GM12878 (cell line): ENCODE measurements around the gene ZSCAN22. TPM values are rescaled to one million over a fixed set of nuclear protein-coding genes. Genes with fewer than 3 reads are reported as not detected.

ENCODE experiments used
- BHLHE40 ChIP-seq, 2 experiments: fragments of 450-650 bp in 1 of 2; IDR thresholded peaks; 2 replicates each; pipeline ENCODE4 v1.6.1; 2011 to 2017; ENCODE audit warnings: low read depth in 2 of 2, borderline replicate concordance in 1 of 2, improper control_type of control experiment in 1 of 2, low read length in 1 of 2, mild to moderate bottlenecking in 1 of 2
- BRCA1 ChIP-seq: IDR thresholded peaks from 2 replicates; pipeline ENCODE4 v1.6.1; 2011; ENCODE audit warnings: low read depth, low read length, improper control_type of control experiment
- CBX3 ChIP-seq: fragments of 200-600 bp; sonication (generic); IDR thresholded peaks from 2 replicates; pipeline ENCODE4 v1.6.1; 2016; ENCODE audit warnings: low read depth, borderline replicate concordance
- CBX5 ChIP-seq: sonication (generic); IDR thresholded peaks from 2 replicates; pipeline ENCODE4 v1.6.1; 2016; ENCODE audit warnings: low read depth, moderate library complexity, mild to moderate bottlenecking, inconsistent platforms
- CHD2 ChIP-seq: IDR thresholded peaks from 2 replicates; pipeline ENCODE4 v1.6.1; 2011; ENCODE audit warnings: low read depth, low read length, improper control_type of control experiment, borderline replicate concordance
- CREB1 ChIP-seq: IDR thresholded peaks from 2 replicates; pipeline ENCODE4 v1.6.1; 2012; ENCODE audit warnings: low read depth, mild to moderate bottlenecking, inconsistent platforms
- ELK1 ChIP-seq: IDR thresholded peaks from 2 replicates; pipeline ENCODE4 v1.6.1; 2012; ENCODE audit warnings: low read depth, low read length, improper control_type of control experiment
- GATAD2B ChIP-seq: fragments of 450-650 bp; conservative IDR thresholded peaks from 2 replicates; pipeline ENCODE4 v1.6.1; 2017; ENCODE audit warnings: low read depth, mild to moderate bottlenecking, moderate library complexity
- HDAC6 ChIP-seq: fragments of 200-600 bp; sonication (generic); IDR thresholded peaks from one replicate; pipeline ENCODE4 v1.8.0; 2017; ENCODE audit warnings: antibody characterized with exemption; ENCODE audit not compliant: unreplicated experiment
- IKZF1 ChIP-seq: fragments of 450-650 bp; conservative IDR thresholded peaks from 2 replicates; pipeline ENCODE4 v1.6.1; 2017; ENCODE audit warnings: antibody characterized with exemption, mild to moderate bottlenecking
- IKZF2 ChIP-seq, 2 experiments: fragments of 450-650 bp; IDR thresholded peaks; 2 replicates each; pipeline ENCODE4 v1.6.1; 2017; ENCODE audit warnings: mild to moderate bottlenecking in 2 of 2, moderate library complexity in 2 of 2
- IRF5 ChIP-seq: fragments of 450-650 bp; IDR thresholded peaks from 2 replicates; pipeline ENCODE4 v1.6.1; 2017; ENCODE audit warnings: borderline replicate concordance
- JUNB ChIP-seq: IDR thresholded peaks from 2 replicates; pipeline ENCODE4 v1.6.1; 2016; ENCODE audit warnings: antibody characterized with exemption, mild to moderate bottlenecking
- JUND ChIP-seq: IDR thresholded peaks from 2 replicates; pipeline ENCODE4 v1.6.1; 2012; ENCODE audit warnings: low read depth, mild to moderate bottlenecking, low read length, improper control_type of control experiment, moderate library complexity
- KLF5 ChIP-seq: fragments of 450-650 bp; IDR thresholded peaks from 2 replicates; pipeline ENCODE4 v1.6.1; 2014; ENCODE audit warnings: mild to moderate bottlenecking; ENCODE audit not compliant: partially characterized antibody
- MEF2A ChIP-seq: IDR thresholded peaks from 2 replicates; pipeline ENCODE4 v1.6.1; 2011; ENCODE audit warnings: low read depth, mild to moderate bottlenecking, low read length, moderate library complexity; ENCODE audit not compliant: insufficient read depth
- NFIC ChIP-seq: IDR thresholded peaks from 2 replicates; pipeline ENCODE4 v1.6.1; 2012; ENCODE audit warnings: low read depth, mild to moderate bottlenecking, inconsistent platforms, low read length, moderate library complexity
- PBX3 ChIP-seq: IDR thresholded peaks from 2 replicates; pipeline ENCODE4 v1.6.1; 2011; ENCODE audit warnings: mild to moderate bottlenecking, low read depth, low read length, moderate library complexity; ENCODE audit not compliant: insufficient replicate concordance
- PKNOX1 ChIP-seq: fragments of 450-650 bp; IDR thresholded peaks from 2 replicates; pipeline ENCODE4 v1.6.1; 2016; ENCODE audit warnings: mild to moderate bottlenecking
- POLR2A ChIP-seq: IDR thresholded peaks from 2 replicates; pipeline ENCODE4 v1.6.1; 2011; ENCODE audit warnings: low read depth, mild to moderate bottlenecking, low read length
- RAD21 ChIP-seq: IDR thresholded peaks from 2 replicates; pipeline ENCODE4 v1.6.1; 2011; ENCODE audit warnings: mild to moderate bottlenecking, low read depth, low read length, moderate library complexity; ENCODE audit not compliant: insufficient read depth
- SIN3A ChIP-seq: IDR thresholded peaks from 2 replicates; pipeline ENCODE4 v1.6.1; 2012; ENCODE audit warnings: low read depth, low read length, improper control_type of control experiment
- SREBF1 ChIP-seq: IDR thresholded peaks from 2 replicates; pipeline ENCODE4 v1.6.1; 2012; ENCODE audit warnings: mild to moderate bottlenecking, low read length
- SUPT20H ChIP-seq: IDR thresholded peaks from 2 replicates; pipeline ENCODE4 v1.6.1; 2011; ENCODE audit warnings: low read depth, mild to moderate bottlenecking, low read length, moderate library complexity, borderline replicate concordance; ENCODE audit not compliant: control insufficient read depth
- SUZ12 ChIP-seq: fragments of 200-600 bp; sonication (generic); IDR thresholded peaks from one replicate; pipeline ENCODE4 v1.6.1; 2018; ENCODE audit warnings: antibody characterized with exemption, mild to moderate bottlenecking; ENCODE audit not compliant: unreplicated experiment
- TCF3 ChIP-seq: IDR thresholded peaks from 2 replicates; pipeline ENCODE4 v1.6.1; 2012; ENCODE audit warnings: low read depth, mild to moderate bottlenecking, low read length, borderline replicate concordance; ENCODE audit not compliant: insufficient read depth
- ZZZ3 ChIP-seq: IDR thresholded peaks from 2 replicates; pipeline ENCODE4 v1.6.1; 2011; ENCODE audit warnings: low read depth; ENCODE audit not compliant: control insufficient read depth, insufficient read length
- polyA plus RNA-seq, 11 experiments: library from polyadenylated mRNA; depleted of rRNA in 4 of 11; unstranded in 6 of 11; stranded (reverse) in 5 of 11; fragments of >200 nt; fragmentation: Nextera tagmentation in 4 of 11; fragmentation: Illumina TruSeq in 1 of 11; extraction: Ambion mirVana in 4 of 11; extraction: Trizol in 1 of 11; gene quantifications; 1 replicate in 1 of 11; 2 replicates in 10 of 11; pipeline versions ENCODE4 v1.2.1 to v1.2.3, GENCODE V29; 2011 to 2016; ENCODE audit warnings: inconsistent platforms in 2 of 11, missing spikeins in 2 of 11, low read depth in 1 of 11
- total RNA-seq, 4 experiments: library from RNA; depleted of rRNA in 3 of 4; stranded (reverse); fragments of >200 nt in 3 of 4; fragmentation: Illumina TruSeq in 1 of 4; extraction: Trizol in 1 of 4; gene quantifications; 2 replicates each; pipeline versions ENCODE4 v1.2.1 to v1.2.3, GENCODE V29; 2013 to 2021

The ZSCAN22 gene
- total and polyA plus RNA-seq, 10 of the 15 experiments (the other 5 are each of a cell fraction or from before 2014, with no cell fraction given): 0.49 to 3.9 (median 2.6) TPM

GRCh38 chr19:58380662-58381459 is 54.1 kb downstream of the ZSCAN22 start, which contains the start of gene ZNF837 (continued):
- TF ChIP-seq TCF3 (peak; percentile 74; the same call in 1 of the 2 replicates), SREBF1 (0 out of 2 replicates have a peak, but pooled peaks have one; percentile 65), CBX3 (no peak), GATAD2B (peak; percentile 96), IKZF2 (IDR thresholded peaks at IDR 0.05) (peak in 1 of 2 experiments; percentile 14; a peak in 3 of 4 replicates), JUND (0 out of 2 replicates have a peak, but pooled peaks have one; percentile 25), IKZF1 (peak; percentile 99), HDAC6 (no peak), ELK1 (peak; percentile 91), BHLHE40 (IDR thresholded peaks at IDR 0.05; ENCODE audit: borderline replicate concordance in 1 of 2, low read depth in 2 of 2, low read length in 1 of 2) (peak in 1 of 2 experiments; percentile 87; a peak in 3 of 4 replicates), NFIC (no peak), SUPT20H (no peak), BRCA1 (no peak), CBX5 (peak; percentile 91; the same call in 1 of the 2 replicates), SUZ12 (no peak), KLF5 (peak; percentile 78), PBX3 (peak; percentile 99), POLR2A (peak; percentile 87), ZZZ3 (no peak), JUNB (no peak), PKNOX1 (peak; percentile 99), CREB1 (peak; percentile 90), CHD2 (peak; percentile 86), SIN3A (peak; percentile 58; the same call in 1 of the 2 replicates), RAD21 (no peak), IRF5 (no peak), MEF2A (no peak)
